ENCODE measurements around the gene FCGR1A.
"Not testable (repeated sequence)": the region's sequence is repeated elsewhere in the genome, so short reads cannot be mapped to it uniquely, and the experiment has no call there.

FCGR1A gene

DNA sequence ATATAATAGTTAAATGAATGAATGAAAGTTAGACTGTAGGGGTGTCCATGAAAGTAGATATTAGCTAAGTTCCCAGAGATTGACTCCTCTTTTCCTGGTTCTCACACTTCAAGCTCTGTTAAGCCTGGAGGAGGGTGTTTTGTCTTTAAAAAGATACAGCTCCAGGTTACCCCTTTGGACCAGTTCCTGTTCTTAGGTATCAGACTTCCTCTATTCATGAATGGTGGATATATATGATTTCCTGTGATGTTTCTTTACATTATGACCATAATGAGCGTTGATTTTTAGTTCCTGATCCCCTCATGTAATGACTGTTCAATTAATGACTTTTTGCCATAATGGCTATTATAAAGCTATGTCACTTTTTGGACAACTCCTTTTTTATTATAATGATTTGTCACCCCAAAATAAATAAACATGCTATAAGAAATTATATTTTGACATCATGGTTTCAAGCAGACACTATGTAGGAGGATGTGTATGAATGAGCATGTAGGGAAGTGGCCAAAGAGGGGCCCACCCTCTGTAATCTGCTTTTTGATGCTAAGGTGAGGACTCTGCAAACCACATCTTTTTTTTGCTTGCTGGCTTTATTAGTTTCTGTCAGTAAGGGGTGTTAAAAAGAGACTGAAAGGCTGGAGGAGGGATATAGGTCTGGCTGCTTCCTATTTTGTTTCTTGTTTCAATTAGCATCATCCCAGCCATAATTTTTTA lies 18.2 kb upstream of the FCGR1A start:
- not testable (repeated sequence) for H3K4me2 ChIP-seq (ENCODE audit: low read length); H3K9me2 ChIP-seq (ENCODE audit: low read depth, low read length); H4K20me1 ChIP-seq (ENCODE audit: insufficient read depth, low read length); H3K9me3 ChIP-seq (ENCODE audit: low read length); H3K4me3 ChIP-seq (ENCODE audit: low read depth, low read length, poor library complexity, severe bottlenecking); H3K9ac ChIP-seq (ENCODE audit: low read length); H3K79me2 ChIP-seq (ENCODE audit: insufficient read depth, low read length); H2AFZ ChIP-seq (ENCODE audit: low read length); H3K27me3 ChIP-seq (ENCODE audit: insufficient read depth, low read length); H3F3A ChIP-seq (ENCODE audit: insufficient read depth, low read length); H3K27ac ChIP-seq (ENCODE audit: low read depth, low read length, poor library complexity, severe bottlenecking); H3K36me3 ChIP-seq (ENCODE audit: insufficient read depth, low read length); H3K4me1 ChIP-seq (ENCODE audit: insufficient read depth, low read length, severe bottlenecking)

DNA sequence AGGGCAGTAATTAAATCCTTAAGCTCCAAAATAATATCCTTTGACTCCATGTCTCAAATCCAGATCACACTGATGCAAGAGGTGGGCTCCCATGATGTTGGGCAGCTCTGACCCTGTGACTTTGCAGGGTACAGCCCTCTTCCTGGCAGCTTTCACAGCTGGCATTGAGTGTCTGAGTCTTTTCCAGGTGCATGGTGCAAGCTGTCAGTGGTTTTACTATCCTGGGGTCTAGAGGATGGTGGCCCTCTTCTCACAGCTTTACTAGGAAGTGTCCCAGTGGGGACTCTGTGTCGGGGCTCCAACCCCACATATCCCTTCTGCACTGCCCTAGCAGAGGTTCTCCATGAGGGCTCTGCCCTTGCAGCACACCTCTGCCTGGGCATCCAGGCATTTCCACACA lies 16.3 kb upstream of the FCGR1A start:
- H2AFZ ChIP-seq (ENCODE audit: low read length); H4K20me1 ChIP-seq (ENCODE audit: insufficient read depth, low read length); H3K4me1 ChIP-seq (ENCODE audit: insufficient read depth, low read length, severe bottlenecking); H3K9me3 ChIP-seq (ENCODE audit: low read length); H3K9ac ChIP-seq (ENCODE audit: low read length); H3K27me3 ChIP-seq (ENCODE audit: insufficient read depth, low read length); H3K4me2 ChIP-seq (ENCODE audit: low read length); H3F3A ChIP-seq (ENCODE audit: insufficient read depth, low read length); H3K36me3 ChIP-seq (ENCODE audit: insufficient read depth, low read length); H3K4me3 ChIP-seq (ENCODE audit: low read depth, low read length, poor library complexity, severe bottlenecking); H3K27ac ChIP-seq (ENCODE audit: low read depth, low read length, poor library complexity, severe bottlenecking); H3K9me2 ChIP-seq (ENCODE audit: low read depth, low read length); H3K79me2 ChIP-seq (ENCODE audit: insufficient read depth, low read length): not testable (repeated sequence)

DNA sequence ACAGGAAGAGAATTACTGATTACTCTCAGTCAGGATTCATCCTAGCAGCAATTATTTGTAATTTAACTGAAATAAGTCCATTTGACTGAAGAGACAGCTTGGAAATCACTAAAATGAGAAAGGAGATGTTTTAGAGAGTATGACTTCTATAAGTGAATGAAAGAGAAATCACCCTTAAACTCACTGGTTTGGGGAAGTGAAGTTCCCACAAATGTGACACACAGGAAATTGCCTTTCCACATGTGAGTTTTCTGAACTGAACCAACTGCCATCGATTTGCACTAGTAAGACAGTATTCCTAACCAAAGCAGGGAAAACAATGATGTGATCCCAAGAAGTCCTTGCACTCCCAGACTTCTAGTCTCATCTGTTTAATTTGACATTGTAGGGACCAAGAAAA lies 13.3 kb upstream of the FCGR1A start:
- H3K9ac ChIP-seq (ENCODE audit: low read length); H3K79me2 ChIP-seq (ENCODE audit: insufficient read depth, low read length); H3K4me2 ChIP-seq (ENCODE audit: low read length); H3K9me2 ChIP-seq (ENCODE audit: low read depth, low read length); H3K27ac ChIP-seq (ENCODE audit: low read depth, low read length, poor library complexity, severe bottlenecking); H2AFZ ChIP-seq (ENCODE audit: low read length); H3F3A ChIP-seq (ENCODE audit: insufficient read depth, low read length); H3K9me3 ChIP-seq (ENCODE audit: low read length); H3K4me3 ChIP-seq (ENCODE audit: low read depth, low read length, poor library complexity, severe bottlenecking); H3K27me3 ChIP-seq (ENCODE audit: insufficient read depth, low read length); H3K4me1 ChIP-seq (ENCODE audit: insufficient read depth, low read length, severe bottlenecking); H3K36me3 ChIP-seq (ENCODE audit: insufficient read depth, low read length); H4K20me1 ChIP-seq (ENCODE audit: insufficient read depth, low read length): not testable (repeated sequence)

DNA sequence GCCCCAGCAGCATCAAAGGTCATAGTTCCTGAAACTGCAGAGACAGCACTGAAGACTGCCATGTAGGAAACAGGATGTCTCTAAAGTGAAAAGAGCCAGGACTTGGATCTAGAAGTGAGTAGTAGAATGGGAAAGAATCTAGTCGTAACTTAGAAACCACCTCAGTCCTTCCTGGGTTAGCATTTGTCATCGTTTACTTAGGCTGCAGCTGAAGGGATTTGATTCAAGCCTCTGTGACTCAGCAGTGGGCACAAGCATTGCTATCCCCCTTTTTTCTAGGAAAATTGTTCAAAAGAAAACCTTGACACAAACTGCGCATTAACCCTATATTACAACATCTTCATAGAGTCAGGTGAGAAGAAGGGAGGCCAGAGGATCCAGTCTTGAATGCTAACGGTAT lies 11.8 kb upstream of the FCGR1A start:
- H2AFZ ChIP-seq (ENCODE audit: low read length); H3K9me2 ChIP-seq (ENCODE audit: low read depth, low read length); H3K36me3 ChIP-seq (ENCODE audit: insufficient read depth, low read length); H3K4me1 ChIP-seq (ENCODE audit: insufficient read depth, low read length, severe bottlenecking); H3K27me3 ChIP-seq (ENCODE audit: insufficient read depth, low read length); H3K4me2 ChIP-seq (ENCODE audit: low read length); H3F3A ChIP-seq (ENCODE audit: insufficient read depth, low read length); H4K20me1 ChIP-seq (ENCODE audit: insufficient read depth, low read length); H3K9ac ChIP-seq (ENCODE audit: low read length); H3K27ac ChIP-seq (ENCODE audit: low read depth, low read length, poor library complexity, severe bottlenecking); H3K9me3 ChIP-seq (ENCODE audit: low read length); H3K4me3 ChIP-seq (ENCODE audit: low read depth, low read length, poor library complexity, severe bottlenecking); H3K79me2 ChIP-seq (ENCODE audit: insufficient read depth, low read length): not testable (repeated sequence)

DNA sequence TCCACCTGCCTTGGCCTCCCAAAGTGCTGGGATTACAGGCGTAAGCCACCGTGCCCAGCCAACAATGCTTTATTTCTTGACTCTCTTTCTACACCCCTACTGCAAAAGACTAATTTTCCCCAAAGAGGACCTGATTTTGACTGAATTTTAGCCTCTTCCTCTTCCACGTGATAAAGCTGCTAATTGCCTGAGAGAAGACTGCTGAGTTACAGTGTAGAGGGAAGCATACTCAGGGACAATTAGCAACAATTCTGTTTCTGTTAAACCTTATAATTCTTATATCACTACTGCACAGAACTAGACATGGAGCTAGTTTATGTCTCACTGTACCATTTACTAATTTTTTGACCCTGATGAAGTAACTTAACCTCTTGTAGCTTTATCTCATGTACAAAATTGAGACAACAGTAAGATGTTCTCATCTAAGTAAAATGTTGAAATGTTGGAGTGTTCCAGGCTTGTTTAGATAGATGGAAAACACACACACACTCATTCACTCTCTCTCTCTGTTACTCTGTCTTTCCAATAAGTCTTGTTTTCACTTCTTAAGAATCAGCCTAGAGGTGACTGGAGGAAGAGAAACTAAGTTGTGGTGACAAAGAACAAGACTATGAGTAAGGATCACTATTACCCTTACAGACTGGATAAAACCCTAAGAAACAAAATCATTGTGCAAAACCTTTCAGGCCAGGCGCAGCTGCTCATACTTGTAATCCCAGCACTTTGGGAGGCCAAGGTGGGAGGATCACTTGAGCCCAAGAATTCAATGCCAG lies 10.7 kb upstream of the FCGR1A start:
- H3K27ac ChIP-seq (ENCODE audit: low read depth, low read length, poor library complexity, severe bottlenecking); H3K79me2 ChIP-seq (ENCODE audit: insufficient read depth, low read length); H3K9me2 ChIP-seq (ENCODE audit: low read depth, low read length); H3F3A ChIP-seq (ENCODE audit: insufficient read depth, low read length); H3K36me3 ChIP-seq (ENCODE audit: insufficient read depth, low read length); H3K4me2 ChIP-seq (ENCODE audit: low read length); H3K9ac ChIP-seq (ENCODE audit: low read length); H2AFZ ChIP-seq (ENCODE audit: low read length); H3K9me3 ChIP-seq (ENCODE audit: low read length); H3K4me3 ChIP-seq (ENCODE audit: low read depth, low read length, poor library complexity, severe bottlenecking); H3K27me3 ChIP-seq (ENCODE audit: insufficient read depth, low read length); H4K20me1 ChIP-seq (ENCODE audit: insufficient read depth, low read length); H3K4me1 ChIP-seq (ENCODE audit: insufficient read depth, low read length, severe bottlenecking): not testable (repeated sequence)

DNA sequence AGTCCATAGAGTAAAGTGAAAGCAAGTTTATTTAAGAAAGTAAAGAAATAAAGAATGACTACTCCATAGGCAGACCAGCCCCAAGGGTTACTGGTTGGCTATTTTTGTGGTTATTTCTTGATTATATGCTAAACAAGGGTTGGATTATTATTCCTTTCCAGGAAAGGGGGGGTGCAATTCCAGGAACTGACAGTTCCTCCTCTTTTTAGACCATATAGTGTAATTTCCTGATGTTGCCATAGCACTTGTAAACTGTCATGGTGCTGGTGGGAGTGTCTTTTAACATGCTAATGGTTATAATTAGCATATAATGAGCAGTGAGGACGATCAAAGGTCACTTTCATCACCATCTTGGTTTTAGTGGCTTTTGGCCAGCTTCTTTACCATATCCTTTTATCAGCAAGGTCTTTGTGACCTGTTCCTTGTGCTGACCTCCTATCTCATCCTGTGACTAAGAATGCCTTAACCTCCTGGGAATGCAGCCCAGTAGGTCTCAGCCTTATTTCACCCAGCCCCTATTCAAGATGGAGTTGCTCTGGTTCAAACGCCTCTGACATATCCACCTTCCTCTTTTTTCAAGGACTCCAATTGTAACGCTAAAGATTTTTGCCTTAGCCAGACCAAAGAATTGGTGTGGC lies 6.9 kb upstream of the FCGR1A start:
- H4K20me1 ChIP-seq (ENCODE audit: insufficient read depth, low read length); H3K9me3 ChIP-seq (ENCODE audit: low read length); H3K36me3 ChIP-seq (ENCODE audit: insufficient read depth, low read length); H3K4me1 ChIP-seq (ENCODE audit: insufficient read depth, low read length, severe bottlenecking); H3K9ac ChIP-seq (ENCODE audit: low read length); H3K4me3 ChIP-seq (ENCODE audit: low read depth, low read length, poor library complexity, severe bottlenecking); H3K27ac ChIP-seq (ENCODE audit: low read depth, low read length, poor library complexity, severe bottlenecking); H3F3A ChIP-seq (ENCODE audit: insufficient read depth, low read length); H3K4me2 ChIP-seq (ENCODE audit: low read length); H3K27me3 ChIP-seq (ENCODE audit: insufficient read depth, low read length); H3K79me2 ChIP-seq (ENCODE audit: insufficient read depth, low read length); H2AFZ ChIP-seq (ENCODE audit: low read length); H3K9me2 ChIP-seq (ENCODE audit: low read depth, low read length): not testable (repeated sequence)

DNA sequence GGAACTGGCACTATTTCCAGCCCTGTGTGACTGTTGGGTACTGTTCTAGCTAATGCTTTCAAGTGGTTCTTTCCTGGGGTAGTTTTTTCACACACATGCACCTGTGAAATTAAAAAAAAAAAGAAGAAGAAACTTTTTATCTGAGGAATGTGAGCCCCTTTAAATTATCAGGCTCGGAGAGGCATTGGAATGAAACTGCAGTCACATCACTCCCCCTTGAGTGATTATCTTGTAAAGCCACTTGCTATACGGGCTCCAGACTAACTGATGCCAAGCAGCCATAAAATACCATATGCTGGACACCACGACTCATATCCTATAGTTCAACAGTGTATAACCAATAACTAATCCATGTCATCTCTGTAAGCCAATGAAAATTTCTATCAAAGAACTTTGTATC lies 5.4 kb upstream of the FCGR1A start:
- H3K36me3 ChIP-seq (ENCODE audit: insufficient read depth, low read length); H3K79me2 ChIP-seq (ENCODE audit: insufficient read depth, low read length); H3K9me3 ChIP-seq (ENCODE audit: low read length); H4K20me1 ChIP-seq (ENCODE audit: insufficient read depth, low read length); H3K9me2 ChIP-seq (ENCODE audit: low read depth, low read length); H3K4me2 ChIP-seq (ENCODE audit: low read length); H3K4me1 ChIP-seq (ENCODE audit: insufficient read depth, low read length, severe bottlenecking); H3K4me3 ChIP-seq (ENCODE audit: low read depth, low read length, poor library complexity, severe bottlenecking); H3K27ac ChIP-seq (ENCODE audit: low read depth, low read length, poor library complexity, severe bottlenecking); H3K9ac ChIP-seq (ENCODE audit: low read length); H3F3A ChIP-seq (ENCODE audit: insufficient read depth, low read length); H2AFZ ChIP-seq (ENCODE audit: low read length); H3K27me3 ChIP-seq (ENCODE audit: insufficient read depth, low read length): not testable (repeated sequence)
